Measurements from ENCODE around the gene MAPK8IP3. TPM values are rescaled to one million over a fixed set of nuclear protein-coding genes. Genes with fewer than 3 reads are reported as not detected.
"Not testable (repeated sequence)": the region's sequence is repeated elsewhere in the genome, so short reads cannot be mapped to it uniquely, and the experiment has no call there.

MAPK8IP3 gene
- total RNA-seq, 1 donor from 2014 or later: 32.6 TPM

- Histone ChIP-seq H3K27me3 (ENCODE audit: control insufficient read depth, insufficient read depth, low read length) (no peaks in the 10 kb centered on the region), H3K36me3 (ENCODE audit: control insufficient read depth, insufficient read depth, low read length) (no peaks in the 10 kb centered on the region), H3K4me3 (ENCODE audit: low read depth, low read length) (no peak overlapping the region)
- no peak for TF ChIP-seq CTCF (IDR thresholded peaks at IDR 0.05; ENCODE audit: insufficient read depth, low read length, poor library complexity, severe bottlenecking)
- no peak for DNase-seq (ENCODE audit: low read depth)
These were observed 9.2 kb downstream of the MAPK8IP3 start for GRCh38 chr16:1715220-1715619.

DNA sequence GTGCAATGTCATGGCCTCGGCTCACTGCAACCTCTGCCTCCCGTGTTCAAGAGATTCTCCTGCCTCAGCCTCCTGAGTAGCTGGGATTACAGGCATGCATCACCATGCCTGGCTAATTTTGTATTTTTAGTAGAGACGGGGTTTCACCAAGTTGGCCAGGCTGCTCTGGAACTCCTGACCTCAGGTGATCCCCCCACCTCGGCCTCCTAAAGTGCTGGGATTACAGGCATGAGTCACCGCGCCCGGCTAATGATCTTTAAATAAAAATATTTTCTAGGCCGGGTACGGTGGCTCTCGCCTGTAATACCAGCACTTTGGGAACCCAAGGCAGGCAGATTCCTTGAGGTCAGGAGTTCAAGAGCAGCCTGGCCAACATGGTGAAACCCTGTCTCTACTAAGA, 12.2 kb downstream of the MAPK8IP3 start:
- not testable (repeated sequence) for H3K27me3 ChIP-seq (ENCODE audit: control insufficient read depth, insufficient read depth, low read length); H3K4me3 ChIP-seq (ENCODE audit: low read depth, low read length); DNase-seq (ENCODE audit: low read depth); H3K36me3 ChIP-seq (ENCODE audit: control insufficient read depth, insufficient read depth, low read length)

DNA sequence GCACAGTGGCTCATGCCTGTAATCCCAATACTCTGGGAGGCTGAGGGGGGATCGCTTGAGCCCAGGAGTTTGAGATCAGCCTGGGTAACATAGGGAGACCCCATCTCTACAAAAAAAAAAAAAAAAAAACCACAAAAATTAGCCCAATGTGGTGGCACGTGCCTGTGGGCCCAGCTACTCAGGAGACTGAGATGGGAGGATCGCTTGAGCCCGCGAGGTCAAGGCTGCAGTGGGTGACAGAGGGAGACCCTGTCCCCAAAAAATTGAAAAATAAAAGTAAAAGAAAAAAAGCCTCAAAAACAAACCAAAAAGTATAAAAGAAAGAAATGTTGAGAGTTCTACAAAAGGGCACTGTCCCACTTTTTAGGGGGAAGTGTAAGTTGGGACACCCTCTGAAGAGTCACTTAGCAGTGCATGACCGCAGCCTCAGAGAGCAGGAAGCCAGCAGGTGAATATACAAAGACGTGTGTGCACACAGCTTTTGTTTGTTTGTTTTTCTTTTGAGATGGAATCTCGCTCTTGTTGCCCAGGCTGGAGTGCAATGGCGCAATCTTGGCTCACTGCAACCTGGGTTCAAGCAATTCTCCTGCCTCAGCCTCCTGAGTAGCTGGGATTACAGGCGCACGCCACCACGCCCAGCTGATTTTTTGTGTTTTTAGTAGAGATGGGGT, 13.7 kb downstream of the MAPK8IP3 start:
- H3K27me3 ChIP-seq (ENCODE audit: control insufficient read depth, insufficient read depth, low read length); H3K36me3 ChIP-seq (ENCODE audit: control insufficient read depth, insufficient read depth, low read length); DNase-seq (ENCODE audit: low read depth); H3K4me3 ChIP-seq (ENCODE audit: low read depth, low read length): not testable (repeated sequence)

DNA sequence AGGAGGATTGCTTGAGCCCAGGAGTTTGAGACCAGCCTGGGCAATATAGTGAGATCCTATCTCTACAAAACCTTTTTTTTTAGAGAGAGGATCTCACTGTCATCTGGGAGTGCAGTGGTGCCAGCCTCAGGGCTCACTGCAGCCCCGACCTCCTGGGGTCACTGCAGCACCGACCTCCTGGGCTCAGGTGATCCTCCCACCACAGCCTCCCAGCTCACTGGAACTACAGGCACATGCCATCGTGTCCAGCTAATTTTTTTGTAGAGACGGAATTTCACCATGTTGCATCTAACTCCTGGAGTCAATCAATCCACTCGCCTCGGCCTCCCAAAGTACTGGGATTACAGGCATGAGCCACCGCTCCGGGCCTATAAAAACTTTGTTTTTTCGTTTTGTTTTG, 15.4 kb downstream of the MAPK8IP3 start:
- H3K36me3 ChIP-seq (ENCODE audit: control insufficient read depth, insufficient read depth, low read length): no peaks in the 10 kb centered on the region
- TF ChIP-seq CTCF (IDR thresholded peaks at IDR 0.05; ENCODE audit: insufficient read depth, low read length, poor library complexity, severe bottlenecking): no peak
- H3K4me3 ChIP-seq (ENCODE audit: low read depth, low read length): no peak overlapping the region
- H3K27me3 ChIP-seq (ENCODE audit: control insufficient read depth, insufficient read depth, low read length): no peaks in the 10 kb centered on the region
- no peak for DNase-seq (ENCODE audit: low read depth)

- no peak for DNase-seq (ENCODE audit: low read depth)
- Histone ChIP-seq H3K27me3 (ENCODE audit: control insufficient read depth, insufficient read depth, low read length) (no peaks in the 10 kb centered on the region), H3K4me3 (ENCODE audit: low read depth, low read length) (no peak overlapping the region), H3K36me3 (ENCODE audit: control insufficient read depth, insufficient read depth, low read length) (no peaks in the 10 kb centered on the region)
- TF ChIP-seq CTCF (IDR thresholded peaks at IDR 0.05; ENCODE audit: insufficient read depth, low read length, poor library complexity, severe bottlenecking): peak; percentile 80
These were observed 17.6 kb downstream of the MAPK8IP3 start for GRCh38 chr16:1723450-1724147.

GRCh38 chr16:1724491-1724890, 18.5 kb downstream of the MAPK8IP3 start:
- Histone ChIP-seq H3K36me3 (ENCODE audit: control insufficient read depth, insufficient read depth, low read length) (no peaks in the 10 kb centered on the region), H3K4me3 (ENCODE audit: low read depth, low read length) (no peak overlapping the region), H3K27me3 (ENCODE audit: control insufficient read depth, insufficient read depth, low read length) (no peaks in the 10 kb centered on the region)
- no peak for TF ChIP-seq CTCF (IDR thresholded peaks at IDR 0.05; ENCODE audit: insufficient read depth, low read length, poor library complexity, severe bottlenecking)
- no peak for DNase-seq (ENCODE audit: low read depth)
